BLaER1 treated with 17β-estradiol and CSF1 and Interleukin-3, amounts not matched to agents 10 nM and 100 nM (cell line): ENCODE measurements around the gene C11orf24.
"Not testable (repeated sequence)": the region's sequence is repeated elsewhere in the genome, so short reads cannot be mapped to it uniquely, and the experiment has no call there.

Experiments used
- H3K27ac ChIP-seq, 11 experiments: shearing (Covaris generic); formaldehyde crosslinking; 2 replicates each; pipeline ENCODE4 v1.8.1; 2022
- H3K27me3 ChIP-seq, 11 experiments: shearing (Covaris generic); formaldehyde crosslinking; 2 replicates each; pipeline ENCODE4 v1.8.1; 2022
- H3K36me3 ChIP-seq, 11 experiments: shearing (Covaris generic); formaldehyde crosslinking; 2 replicates each; pipeline ENCODE4 v1.8.1; 2022
- H3K4me1 ChIP-seq, 10 experiments: shearing (Covaris generic); formaldehyde crosslinking; 2 replicates each; pipeline ENCODE4 v1.8.1; 2022
- H3K4me2 ChIP-seq, 11 experiments: shearing (Covaris generic); formaldehyde crosslinking; 2 replicates each; pipeline ENCODE4 v1.8.1; 2022
- H3K4me3 ChIP-seq, 10 experiments: shearing (Covaris generic); formaldehyde crosslinking; 2 replicates each; pipeline ENCODE4 v1.8.1; 2022
- H3K9ac ChIP-seq, 11 experiments: shearing (Covaris generic); formaldehyde crosslinking; 2 replicates each; pipeline ENCODE4 v1.8.1; 2022
- H3K9me3 ChIP-seq, 11 experiments: shearing (Covaris generic); formaldehyde crosslinking; replicated peaks in 1 of 11; 2 replicates each; pipeline ENCODE4 v1.8.1; 2022
- H4K20me1 ChIP-seq, 11 experiments: shearing (Covaris generic); formaldehyde crosslinking; 2 replicates each; pipeline ENCODE4 v1.8.1; 2022
- Cebpa-rat ChIP-seq, 11 experiments: shearing (Covaris generic); IDR thresholded peaks; 2 replicates each; pipeline ENCODE4 v1.8.1; 2022

The C11orf24 gene

DNA sequence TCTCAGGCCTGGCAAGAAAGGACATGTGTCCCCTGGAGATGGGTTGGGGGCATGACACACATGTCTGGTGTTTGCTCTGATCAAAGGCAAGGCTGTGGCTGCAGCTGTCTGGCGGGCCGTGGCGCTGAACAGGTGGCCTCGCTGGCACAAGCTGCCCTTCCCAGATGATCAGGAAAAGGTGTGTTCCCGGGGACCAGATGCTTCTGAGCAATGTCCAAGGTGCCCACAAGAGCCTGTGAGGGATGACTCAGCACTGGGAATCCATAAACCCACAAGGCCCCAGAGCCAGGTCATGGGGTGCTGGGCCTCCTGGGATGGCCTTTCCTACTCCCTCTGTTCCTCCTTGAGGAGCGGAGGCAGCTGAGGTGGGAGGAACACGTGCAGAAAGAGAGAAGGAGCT is 30.9 kb upstream of the C11orf24 start:
- H3K9ac ChIP-seq = peak overlapping the region in 8 of 11 experiments; percentile 4 to 53 (median 31); a peak in 13 of 22 replicates

DNA sequence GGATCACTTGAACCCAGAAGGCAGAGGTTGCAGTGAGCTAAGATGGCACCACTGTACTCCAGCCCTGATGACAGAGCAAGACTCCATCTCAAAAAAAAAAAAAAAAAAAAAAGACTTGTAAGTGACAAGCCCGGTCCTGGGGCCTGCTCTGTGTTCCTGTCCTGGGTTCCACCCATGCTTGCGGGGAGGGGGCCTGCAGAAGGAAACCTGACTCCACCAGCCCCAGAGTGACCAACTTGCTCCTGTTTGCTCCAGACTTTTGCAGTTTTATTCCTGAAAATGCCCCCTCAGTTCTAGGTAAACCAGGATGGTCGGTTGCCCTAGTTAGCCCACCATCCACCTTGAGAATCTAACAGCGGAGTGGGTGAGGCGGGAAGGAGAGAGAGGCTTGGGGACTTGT is 30.5 kb upstream of the C11orf24 start:
- H3K27me3 ChIP-seq = no peaks in the 10 kb centered on the region
- peak overlapping the region in 7 of 11 experiments; percentile 4 to 53 (median 32); a peak in 9 of 22 replicates for H3K9ac ChIP-seq
- peaks cover 8 to 18% (median 14%) of the 10 kb centered on the region in 11 experiments for H3K9me3 ChIP-seq
- peak overlapping the region in 9 of 11 experiments; percentile 30 to 76 (median 63); a peak in 17 of 22 replicates for H3K27ac ChIP-seq
- peaks cover 36 to 70% (median 65%) of the 10 kb centered on the region in 10 experiments for H3K4me1 ChIP-seq
- no peak for TF ChIP-seq Cebpa-rat (IDR thresholded peaks at IDR 0.05)
- H3K4me2 ChIP-seq = peak overlapping the region; percentile 56 to 90 (median 77)
- no peaks in the 10 kb centered on the region; a peak in 1 of 22 replicates for H4K20me1 ChIP-seq
- no peak overlapping the region for H3K4me3 ChIP-seq
- peaks cover 0 to 6% (median 0%) of the 10 kb centered on the region in 11 experiments; a peak in 3 of 22 replicates for H3K36me3 ChIP-seq

More for the DNA sequence above, 30.9 kb upstream of the C11orf24 start:
- H3K36me3 ChIP-seq = peaks cover 0 to 6% (median 0%) of the 10 kb centered on the region in 11 experiments; a peak in 3 of 22 replicates
- peak overlapping the region in 9 of 11 experiments; percentile 30 to 76 (median 63); a peak in 17 of 22 replicates for H3K27ac ChIP-seq
- no peaks in the 10 kb centered on the region for H3K27me3 ChIP-seq
- TF ChIP-seq Cebpa-rat (IDR thresholded peaks at IDR 0.05) = no peak
- peak overlapping the region; percentile 56 to 90 (median 77) for H3K4me2 ChIP-seq
- peaks cover 8 to 18% (median 14%) of the 10 kb centered on the region in 11 experiments for H3K9me3 ChIP-seq
- peaks cover 32 to 71% (median 66%) of the 10 kb centered on the region in 10 experiments for H3K4me1 ChIP-seq
- H3K4me3 ChIP-seq = no peak overlapping the region
- H4K20me1 ChIP-seq = no peaks in the 10 kb centered on the region; a peak in 1 of 22 replicates

DNA sequence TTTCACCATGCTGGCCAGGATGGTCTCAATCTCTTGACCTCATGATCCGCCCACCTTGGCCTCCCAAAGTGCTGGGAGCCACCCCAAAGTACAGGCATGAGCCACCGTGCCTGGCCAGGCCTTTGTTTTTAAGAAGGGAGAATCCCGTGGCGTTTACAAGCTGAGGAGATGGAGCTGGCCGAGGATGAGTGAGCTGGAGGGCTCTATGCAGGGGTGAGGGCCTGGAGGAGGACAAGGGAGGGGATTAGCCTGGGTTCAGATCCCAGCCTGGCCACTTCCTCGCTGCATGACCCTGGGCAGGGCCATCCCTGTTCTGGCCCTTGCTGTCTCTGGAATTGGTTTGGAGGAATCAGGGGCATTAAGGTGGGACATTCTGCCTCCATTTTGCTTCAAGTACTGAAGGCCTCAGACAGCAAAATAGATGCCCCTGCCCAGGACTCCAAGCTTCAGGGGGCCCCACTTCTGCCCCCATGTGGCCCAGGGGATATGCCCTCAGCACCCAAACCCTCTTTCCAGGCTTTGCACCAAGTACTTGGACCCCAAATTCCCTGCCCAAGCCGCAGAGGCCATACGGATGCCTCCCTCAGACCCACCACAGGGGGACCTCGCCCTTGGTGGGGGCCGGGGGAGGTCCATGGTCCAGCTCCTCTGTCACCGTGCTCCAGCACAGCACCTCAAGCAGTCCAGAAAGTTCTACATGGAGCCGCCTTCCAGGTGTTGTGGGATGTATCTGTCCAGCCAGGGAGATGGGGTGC is 28.5 kb upstream of the C11orf24 start:
- TF ChIP-seq Cebpa-rat (IDR thresholded peaks at IDR 0.05) = no peak
- no peak overlapping the region for H3K4me3 ChIP-seq
- H3K27ac ChIP-seq = no peak overlapping the region
- peaks cover 0 to 6% (median 0%) of the 10 kb centered on the region in 11 experiments; a peak in 3 of 22 replicates for H3K36me3 ChIP-seq
- H3K4me1 ChIP-seq = peaks cover 44 to 66% (median 59%) of the 10 kb centered on the region in 10 experiments
- no peak overlapping the region for H3K4me2 ChIP-seq
- H3K9me3 ChIP-seq = peaks cover 8 to 18% (median 14%) of the 10 kb centered on the region in 11 experiments
- H4K20me1 ChIP-seq = no peaks in the 10 kb centered on the region; a peak in 1 of 22 replicates
- H3K9ac ChIP-seq = no peak overlapping the region
- H3K27me3 ChIP-seq = no peaks in the 10 kb centered on the region

DNA sequence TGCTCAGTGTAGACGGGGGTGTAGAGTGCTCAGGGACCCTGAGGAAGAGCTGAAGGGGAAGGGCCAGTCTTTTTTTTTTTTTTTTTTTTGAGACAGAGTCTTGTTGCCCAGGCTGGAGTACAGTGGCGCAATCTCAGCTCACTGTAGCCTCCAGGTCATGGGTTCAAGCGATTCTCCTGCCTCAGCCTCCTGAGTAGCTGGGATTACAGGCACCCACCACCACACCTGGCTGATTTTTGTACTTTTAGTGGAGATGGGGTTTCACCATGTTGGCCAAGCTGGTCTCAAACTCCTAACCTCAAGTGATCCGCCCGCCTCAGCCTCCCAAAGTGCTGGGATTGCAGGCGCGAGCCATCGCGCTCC is 27.7 kb upstream of the C11orf24 start:
- H3K9me3 ChIP-seq = peaks cover 8 to 12% (median 10%) of the 10 kb centered on the region in 11 experiments
- not testable (repeated sequence) for H4K20me1 ChIP-seq, H3K27me3 ChIP-seq, H3K4me3 ChIP-seq, H3K36me3 ChIP-seq, H3K9ac ChIP-seq, H3K27ac ChIP-seq
- peak overlapping the region in 4 of 11 experiments; percentile 18 to 48 (median 32); a peak in 2 of 22 replicates for H3K4me2 ChIP-seq
- peaks cover 44 to 64% (median 59%) of the 10 kb centered on the region in 10 experiments for H3K4me1 ChIP-seq

DNA sequence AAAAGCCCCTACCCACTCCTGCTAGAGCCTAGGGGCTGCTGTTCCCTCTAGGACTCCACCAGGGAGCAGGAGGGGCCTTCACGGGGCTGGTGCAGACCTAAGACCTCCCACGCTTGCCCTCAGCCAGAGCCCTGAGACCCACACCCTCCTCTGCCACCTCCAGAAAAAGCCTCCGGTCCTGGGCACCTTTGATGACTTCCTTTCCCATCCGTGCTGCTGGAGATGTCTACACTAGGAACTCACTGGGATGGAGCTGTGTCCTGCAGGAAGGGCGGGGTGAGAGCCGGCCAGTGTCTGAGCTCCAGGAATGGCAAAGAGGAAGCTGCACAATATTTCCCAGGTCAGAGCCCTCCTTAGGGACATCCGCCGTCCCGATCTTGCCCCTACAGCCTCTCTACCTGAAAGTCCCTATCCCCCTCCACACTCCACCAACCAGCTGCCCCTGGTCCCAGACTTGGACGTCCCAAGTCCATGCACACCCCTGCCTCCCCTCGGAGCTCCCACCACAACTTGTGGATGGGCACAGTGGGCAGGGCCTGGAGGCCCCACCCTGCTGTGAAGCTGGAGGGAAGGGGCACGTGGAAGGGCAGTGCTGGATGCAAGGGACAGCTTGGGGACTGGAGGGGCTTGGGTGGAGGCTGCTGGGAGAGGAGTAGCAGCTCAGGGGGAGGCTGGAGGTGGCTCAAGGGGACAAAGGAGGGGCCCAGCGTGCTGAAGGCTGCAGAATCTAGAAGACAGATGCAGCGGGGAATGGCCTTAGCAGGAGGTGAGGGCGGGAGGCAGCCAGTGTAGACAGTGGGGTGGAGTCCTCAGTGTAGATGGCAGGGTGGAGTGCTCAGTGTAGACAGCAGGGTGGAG is 27.1 kb upstream of the C11orf24 start:
- H3K9me3 ChIP-seq = peaks cover 2 to 5% (median 4%) of the 10 kb centered on the region in 11 experiments
- 0 out of 22 replicates have a peak, but pooled peaks cover 0 to under 1% (median 0%) of the 10 kb centered on the region in 11 experiments for H3K36me3 ChIP-seq
- H3K4me2 ChIP-seq = peak overlapping the region in 10 of 11 experiments; percentile 2 to 52 (median 24); a peak in 16 of 22 replicates
- H3K27ac ChIP-seq = no peak overlapping the region
- TF ChIP-seq Cebpa-rat (IDR thresholded peaks at IDR 0.05) = no peak
- no peak overlapping the region for H3K4me3 ChIP-seq
- H4K20me1 ChIP-seq = no peaks in the 10 kb centered on the region; a peak in 1 of 22 replicates
- peak overlapping the region in 2 of 11 experiments; percentile 7 to 11; a peak in 1 of 22 replicates for H3K9ac ChIP-seq
- H3K27me3 ChIP-seq = no peaks in the 10 kb centered on the region
- peaks cover 48 to 64% (median 61%) of the 10 kb centered on the region in 10 experiments for H3K4me1 ChIP-seq

DNA sequence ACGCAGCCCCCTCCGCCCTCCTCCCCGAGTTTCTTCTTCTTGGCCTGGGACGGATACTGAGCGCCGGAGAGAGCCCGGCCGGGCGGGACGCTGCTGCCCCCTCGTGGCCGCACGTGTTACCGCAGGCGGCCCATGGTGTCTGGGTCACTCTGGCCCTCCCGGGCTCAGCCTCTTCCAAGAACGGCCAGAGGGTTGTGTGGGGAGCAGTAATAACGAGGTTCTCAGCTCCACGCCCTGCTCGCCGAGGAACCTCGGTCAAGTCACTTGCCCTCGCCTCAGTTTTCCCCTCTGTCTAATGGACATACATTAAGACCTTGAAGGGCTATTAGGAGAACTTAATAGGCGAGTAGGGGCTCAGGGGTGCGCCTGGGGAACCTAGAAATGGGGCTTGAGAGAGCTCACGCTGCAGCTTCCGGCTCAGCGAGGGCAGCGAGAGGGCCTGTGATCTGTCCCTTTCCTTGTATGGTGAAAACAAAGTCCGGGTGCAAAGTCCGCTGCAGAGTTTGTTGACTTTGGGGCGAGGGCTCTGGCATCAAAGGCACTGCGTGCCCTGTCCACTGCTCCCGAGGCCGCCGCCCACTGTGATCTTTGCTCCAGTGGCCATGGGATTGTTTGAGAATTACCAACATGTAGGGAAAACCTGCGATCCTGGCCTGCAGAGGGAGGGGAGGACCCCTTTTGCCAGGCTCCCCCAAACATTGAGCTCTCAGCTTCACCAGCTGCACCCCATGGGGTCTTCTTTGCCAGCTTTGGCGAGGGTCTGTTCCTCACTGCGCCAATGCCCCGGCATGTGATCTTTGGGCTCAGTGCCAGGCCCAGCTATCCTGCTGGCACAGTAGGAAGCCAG is 26.3 kb upstream of the C11orf24 start:
- H3K9ac ChIP-seq = 0 out of 22 replicates have a peak overlapping the region, but pooled peaks of 1 of the 11 experiments have one; percentile 4
- peak overlapping the region; percentile 4 to 64 (median 49); a peak in 17 of 22 replicates for H3K4me2 ChIP-seq
- no peak overlapping the region for H3K27ac ChIP-seq
- H3K4me1 ChIP-seq = peaks cover 48 to 64% (median 60%) of the 10 kb centered on the region in 10 experiments
- TF ChIP-seq Cebpa-rat (IDR thresholded peaks at IDR 0.05) = no peak
- H3K27me3 ChIP-seq = no peaks in the 10 kb centered on the region
- H4K20me1 ChIP-seq = no peaks in the 10 kb centered on the region; a peak in 1 of 22 replicates
- H3K9me3 ChIP-seq = no peaks in the 10 kb centered on the region
- H3K36me3 ChIP-seq = no peaks in the 10 kb centered on the region
- H3K4me3 ChIP-seq = no peak overlapping the region

DNA sequence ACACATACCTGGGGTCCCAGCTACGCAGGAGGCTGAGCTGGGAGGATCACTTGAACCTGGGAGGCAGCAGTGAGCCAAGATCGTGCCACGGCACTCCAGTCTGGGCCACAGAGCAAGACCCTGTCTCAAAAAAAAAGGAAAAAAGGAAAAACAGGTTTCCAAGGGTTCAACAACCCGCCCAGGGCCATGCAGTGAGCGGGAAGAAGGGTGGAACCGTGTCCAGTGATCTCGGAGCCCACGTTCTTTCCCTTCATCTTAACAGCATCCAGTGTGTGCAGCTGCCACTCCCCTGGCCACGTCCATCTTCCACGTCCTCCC is 25.7 kb upstream of the C11orf24 start:
- Histone ChIP-seq H3K36me3 (no peaks in the 10 kb centered on the region), H3K4me3 (no peak overlapping the region), H3K4me2 (peak overlapping the region; percentile 25 to 64 (median 51); a peak in 20 of 22 replicates), H3K9me3 (no peaks in the 10 kb centered on the region), H3K9ac (peak overlapping the region in 2 of 11 experiments; percentile 1 to 29; a peak in 1 of 22 replicates), H4K20me1 (no peaks in the 10 kb centered on the region; a peak in 1 of 22 replicates), H3K27me3 (no peaks in the 10 kb centered on the region), H3K27ac (no peak overlapping the region), H3K4me1 (peaks cover 46 to 64% (median 60%) of the 10 kb centered on the region in 10 experiments)
- TF ChIP-seq Cebpa-rat (IDR thresholded peaks at IDR 0.05) = no peak

DNA sequence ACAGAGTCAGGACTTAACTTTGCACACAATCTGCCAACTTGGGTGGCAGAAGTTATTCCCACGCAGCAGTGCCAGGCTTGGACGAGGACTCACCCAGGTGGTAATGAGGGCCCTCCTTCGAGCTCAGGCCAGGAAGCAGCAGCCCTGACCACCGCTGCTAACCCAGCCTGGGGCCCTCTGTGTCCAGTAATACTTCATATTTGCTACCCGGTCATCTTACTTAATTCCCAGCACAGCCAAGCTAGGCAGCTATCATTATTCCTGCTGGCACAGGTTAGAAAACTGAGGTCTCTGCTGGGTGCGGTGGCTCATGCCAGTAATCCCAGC is 25.2 kb upstream of the C11orf24 start:
- H3K4me1 ChIP-seq = peaks cover 42 to 60% (median 56%) of the 10 kb centered on the region in 10 experiments
- TF ChIP-seq Cebpa-rat (IDR thresholded peaks at IDR 0.05) = no peak
- H4K20me1 ChIP-seq = no peaks in the 10 kb centered on the region
- H3K9me3 ChIP-seq = no peaks in the 10 kb centered on the region
- H3K27me3 ChIP-seq = no peaks in the 10 kb centered on the region
- no peak overlapping the region for H3K4me3 ChIP-seq
- H3K27ac ChIP-seq = peak overlapping the region in 4 of 11 experiments; percentile 11 to 38 (median 14); a peak in 5 of 22 replicates
- H3K4me2 ChIP-seq = peak overlapping the region; percentile 25 to 64 (median 51); a peak in 21 of 22 replicates
- H3K9ac ChIP-seq = peak overlapping the region in 6 of 11 experiments; percentile 1 to 51 (median 46); a peak in 6 of 22 replicates
- no peaks in the 10 kb centered on the region for H3K36me3 ChIP-seq
